Esophagus mucosa (tissue), 1 donor: Measurements from ENCODE around the gene ZBTB47. TPM values are rescaled to one million over a fixed set of nuclear protein-coding genes. Genes with fewer than 3 reads are reported as not detected.
A peak's percentile ranks its signal among the peaks of the same experiment; 100 is the strongest.

Source experiments
- ATAC-seq: fragments of 200-7000 bp; cut with Tn5 transposase; one replicate; pipeline ENCODE4 v1.9.1; 2020
- total RNA-seq: library from RNA; stranded (reverse); gene quantifications from one replicate; pipeline ENCODE4 v1.2.4, GENCODE V29; 2023
- donor health status: DM: yes; HTN: yes; CAD: no.

Gene ZBTB47
- total RNA-seq, 1 donor from 2014 or later = 3.7 TPM

GRCh38 chr3:42666022-42666421 lies 12.5 kb downstream of the ZBTB47 start:
- no peak for ATAC-seq

- ATAC-seq = no peak
Measured at GRCh38 chr3:42666577-42666998, 13.1 kb downstream of the ZBTB47 start.

- ATAC-seq = no peak
Measured at GRCh38 chr3:42667096-42667522, 13.6 kb downstream of the ZBTB47 start.

GRCh38 chr3:42667523-42668412 lies 14.3 kb downstream of the ZBTB47 start:
- ATAC-seq = no peak

DNA sequence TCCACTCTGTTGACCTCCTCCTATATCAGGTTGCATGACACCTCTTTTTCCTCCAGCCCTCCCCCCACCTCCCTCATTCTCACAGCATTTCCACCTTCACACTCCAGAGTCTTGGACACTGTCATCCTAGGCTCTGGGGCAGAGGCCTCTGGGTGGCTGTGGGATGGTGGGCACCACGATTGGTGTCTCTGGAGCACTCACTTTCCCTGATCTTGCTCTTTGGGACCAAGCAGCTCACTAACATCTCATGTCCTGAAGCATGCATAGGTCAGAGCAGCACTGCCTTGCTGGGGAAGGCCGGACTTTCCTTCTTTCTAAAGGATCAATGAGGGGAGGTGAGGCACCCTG lies 14.9 kb downstream of the ZBTB47 start:
- ATAC-seq = no peak

GRCh38 chr3:42668793-42669217 lies 15.3 kb downstream of the ZBTB47 start:
- ATAC-seq = peak; percentile 27

DNA sequence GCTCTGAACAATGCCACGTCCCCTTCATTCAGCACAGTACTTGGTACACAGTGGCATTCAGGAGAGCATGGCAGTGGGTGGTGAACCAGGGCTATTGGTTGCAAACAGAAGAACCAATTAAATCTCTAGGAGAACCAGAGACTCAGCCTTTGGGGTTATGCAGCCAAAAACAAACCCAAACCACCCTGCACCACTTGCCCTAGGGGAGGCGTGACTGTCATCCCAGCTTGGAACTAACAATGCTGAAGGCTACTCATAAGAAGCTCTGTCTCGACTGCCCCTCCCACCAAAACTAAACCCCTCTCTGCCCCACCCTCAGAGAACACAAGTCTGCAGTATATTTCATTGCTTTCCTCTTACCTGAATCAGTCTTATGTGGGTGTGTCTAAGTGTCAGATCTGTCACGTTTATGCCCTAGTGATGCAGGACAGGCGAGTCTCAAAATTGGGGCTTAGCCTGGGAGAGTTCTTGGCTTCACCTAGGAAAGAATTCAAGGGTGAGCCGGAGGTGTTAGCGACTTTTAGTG lies 16.6 kb downstream of the ZBTB47 start:
- peak; percentile 70 for ATAC-seq

DNA sequence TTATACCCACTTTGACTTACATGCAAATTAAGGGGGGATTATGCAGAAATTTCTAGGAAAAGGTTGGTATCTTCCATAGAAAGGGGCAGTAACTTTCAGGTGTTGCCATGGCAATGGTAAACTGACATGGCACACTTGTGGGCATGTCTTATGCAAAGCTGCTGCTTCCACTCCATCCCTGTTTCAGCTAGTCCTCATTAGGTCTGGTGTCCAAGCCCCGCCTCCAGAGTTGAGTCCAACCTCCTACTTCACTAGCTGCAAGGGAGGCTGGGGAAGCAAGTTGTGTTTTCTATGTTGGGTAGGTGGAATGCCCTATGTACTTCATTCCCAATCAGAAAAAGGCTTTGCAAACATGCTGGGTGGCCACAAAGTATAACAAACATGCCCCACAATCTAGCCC lies 17.2 kb downstream of the ZBTB47 start:
- ATAC-seq = no peak

GRCh38 chr3:42672515-42672914 lies 19.0 kb downstream of the ZBTB47 start:
- ATAC-seq = no peak

DNA sequence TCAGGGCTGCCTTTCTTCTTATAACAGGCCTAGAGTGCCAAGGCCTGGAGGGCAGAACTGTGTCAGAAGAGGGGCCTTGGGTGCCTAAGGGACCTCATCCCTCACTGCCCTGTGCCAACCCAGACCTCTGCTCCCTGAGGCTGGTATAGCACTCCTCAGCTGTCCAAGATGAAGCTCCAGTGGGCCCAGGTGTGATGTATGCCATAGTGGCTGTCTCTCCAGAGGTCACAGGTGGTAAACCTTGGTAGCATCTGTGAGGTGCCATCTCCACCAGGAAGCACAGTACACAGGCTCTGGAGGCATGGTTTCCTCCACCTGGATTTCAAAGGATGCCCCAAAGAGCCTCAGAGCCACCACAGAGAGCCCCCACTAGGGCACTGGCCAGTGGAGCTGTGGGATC lies 19.6 kb downstream of the ZBTB47 start:
- no peak for ATAC-seq

GRCh38 chr3:42674146-42674545 lies 20.6 kb downstream of the ZBTB47 start:
- no peak for ATAC-seq

- no peak for ATAC-seq
Measured at GRCh38 chr3:42675909-42676308, 22.4 kb downstream of the ZBTB47 start.

DNA sequence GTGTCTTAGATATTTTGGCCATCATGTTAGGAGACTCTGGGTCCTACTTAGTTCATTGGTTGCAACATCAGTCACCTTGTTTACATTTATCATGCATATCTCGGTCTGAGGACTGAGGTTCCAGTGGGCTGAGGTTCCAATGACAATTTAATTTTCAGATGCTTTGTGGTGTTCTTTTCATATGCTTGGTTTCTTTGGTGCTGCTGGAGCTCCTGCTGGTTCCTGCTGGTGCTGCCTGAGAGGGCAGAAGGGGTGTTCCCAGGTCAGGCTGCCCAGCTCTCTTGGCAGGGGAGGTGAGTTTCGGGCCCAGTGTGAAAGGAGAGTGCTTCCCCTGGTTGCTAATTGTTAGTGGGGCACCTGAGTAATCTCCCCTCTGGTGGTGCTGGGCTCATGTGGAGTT lies 24.9 kb downstream of the ZBTB47 start:
- no peak for ATAC-seq

DNA sequence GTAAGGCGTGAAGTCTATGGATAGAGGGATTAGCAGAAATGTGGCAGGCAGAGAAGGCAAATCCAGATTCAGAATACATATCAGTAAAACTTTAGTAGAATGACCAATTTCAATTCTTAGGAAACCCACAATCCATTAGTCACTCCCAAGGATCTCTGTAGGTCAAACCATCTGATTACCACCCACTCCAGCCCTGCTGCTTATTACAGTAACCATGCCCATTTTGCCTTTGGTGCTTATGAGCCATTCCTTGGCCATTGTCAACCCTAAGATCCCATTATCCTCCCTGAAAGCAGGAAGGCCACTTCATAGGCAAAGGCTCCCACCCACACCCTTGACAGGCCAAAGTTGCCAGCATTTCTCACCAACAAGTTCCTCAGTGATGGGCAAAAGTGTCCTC lies 26.8 kb downstream of the ZBTB47 start:
- no peak for ATAC-seq

DNA sequence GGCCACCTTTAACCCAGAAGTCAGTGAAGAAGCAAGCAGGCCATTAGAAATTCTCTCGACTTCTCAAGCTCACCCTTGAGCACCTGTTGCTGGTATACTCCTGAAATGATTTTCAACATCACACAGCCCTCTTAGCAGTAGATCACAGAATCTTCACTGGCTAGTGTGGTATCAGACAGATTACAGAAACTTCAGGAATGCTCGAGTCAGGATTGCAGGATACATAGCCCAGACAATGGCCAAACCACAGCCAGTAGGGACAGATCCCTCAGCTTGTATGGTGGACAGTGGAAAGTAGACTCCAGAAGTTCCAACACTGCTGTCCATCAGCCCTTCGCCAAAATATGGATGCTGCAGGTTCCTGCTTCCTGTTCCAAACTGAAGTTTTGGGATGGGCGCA lies 27.3 kb downstream of the ZBTB47 start:
- ATAC-seq = no peak

GRCh38 chr3:42681361-42682038 lies 28.0 kb downstream of the ZBTB47 start:
- no peak for ATAC-seq

DNA sequence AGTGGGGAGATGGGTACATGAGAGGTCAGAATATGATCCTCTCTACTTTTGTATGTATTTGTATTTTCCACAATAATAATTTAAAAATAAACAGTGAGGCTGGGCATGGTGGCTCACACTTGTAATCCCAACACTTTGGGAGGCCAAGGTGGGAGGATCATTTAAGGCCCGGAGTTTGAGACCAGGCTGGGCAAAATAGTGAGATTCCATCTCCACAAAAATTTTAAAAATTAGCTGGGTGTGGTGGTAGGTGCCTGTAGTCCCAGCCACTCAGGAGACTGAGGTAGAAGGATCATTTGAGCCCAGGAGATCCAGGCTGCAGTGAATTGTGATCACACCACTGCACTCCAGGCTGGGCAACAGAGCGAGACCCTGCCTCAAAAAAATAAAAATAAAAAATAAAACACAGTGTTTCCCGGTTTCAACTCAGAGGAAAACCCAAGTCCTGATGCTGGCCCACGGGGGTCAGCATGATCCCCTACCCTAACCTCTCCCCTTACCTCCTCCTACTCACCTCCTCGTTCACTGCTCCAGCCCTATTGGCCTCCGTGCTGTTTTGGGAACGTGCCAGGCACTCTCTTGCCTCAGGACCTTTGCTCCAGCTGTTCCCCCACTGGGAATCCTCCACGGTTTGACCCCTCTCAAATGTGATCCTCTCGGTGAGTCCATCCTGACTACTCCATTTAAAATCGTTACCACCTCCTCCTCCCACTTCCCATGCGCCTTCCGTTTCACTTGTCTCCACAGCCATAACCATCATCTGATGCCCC lies 29.0 kb downstream of the ZBTB47 start:
- no peak for ATAC-seq

DNA sequence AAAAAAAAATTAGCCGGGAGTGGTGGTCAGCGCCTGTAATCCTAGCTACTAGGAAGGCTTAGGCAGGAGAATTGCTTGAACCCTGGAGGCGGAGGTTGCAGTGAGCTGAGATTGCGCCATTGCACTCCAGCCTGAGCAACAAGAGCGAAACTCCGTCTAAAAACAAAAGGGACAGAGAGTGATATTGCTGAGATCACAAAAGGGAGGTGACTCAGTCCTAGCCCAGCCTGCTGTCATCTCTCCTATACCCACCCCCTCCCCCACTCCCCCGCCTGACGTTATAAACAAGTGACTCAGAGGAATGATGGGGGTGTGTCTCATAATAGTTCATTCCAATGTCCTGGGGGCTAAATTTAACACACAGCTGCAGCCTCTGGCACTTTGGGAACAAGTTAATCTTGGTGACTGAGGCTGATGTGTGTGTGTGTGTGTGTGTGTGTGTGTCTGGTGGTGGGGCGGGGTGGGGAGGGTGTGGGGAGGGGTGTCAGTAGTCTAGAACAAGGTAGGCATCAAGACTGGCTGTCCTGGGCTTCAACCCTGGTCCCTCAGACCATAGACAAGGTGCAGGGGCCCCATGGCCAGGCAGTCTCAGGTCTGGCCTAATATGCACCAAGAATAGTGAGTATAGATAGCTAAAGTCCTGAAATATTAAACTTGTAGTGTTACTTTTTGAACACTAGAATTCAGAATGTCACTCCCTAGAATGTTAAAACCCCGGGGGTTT lies 30.5 kb downstream of the ZBTB47 start:
- ATAC-seq = peak; percentile 96

DNA sequence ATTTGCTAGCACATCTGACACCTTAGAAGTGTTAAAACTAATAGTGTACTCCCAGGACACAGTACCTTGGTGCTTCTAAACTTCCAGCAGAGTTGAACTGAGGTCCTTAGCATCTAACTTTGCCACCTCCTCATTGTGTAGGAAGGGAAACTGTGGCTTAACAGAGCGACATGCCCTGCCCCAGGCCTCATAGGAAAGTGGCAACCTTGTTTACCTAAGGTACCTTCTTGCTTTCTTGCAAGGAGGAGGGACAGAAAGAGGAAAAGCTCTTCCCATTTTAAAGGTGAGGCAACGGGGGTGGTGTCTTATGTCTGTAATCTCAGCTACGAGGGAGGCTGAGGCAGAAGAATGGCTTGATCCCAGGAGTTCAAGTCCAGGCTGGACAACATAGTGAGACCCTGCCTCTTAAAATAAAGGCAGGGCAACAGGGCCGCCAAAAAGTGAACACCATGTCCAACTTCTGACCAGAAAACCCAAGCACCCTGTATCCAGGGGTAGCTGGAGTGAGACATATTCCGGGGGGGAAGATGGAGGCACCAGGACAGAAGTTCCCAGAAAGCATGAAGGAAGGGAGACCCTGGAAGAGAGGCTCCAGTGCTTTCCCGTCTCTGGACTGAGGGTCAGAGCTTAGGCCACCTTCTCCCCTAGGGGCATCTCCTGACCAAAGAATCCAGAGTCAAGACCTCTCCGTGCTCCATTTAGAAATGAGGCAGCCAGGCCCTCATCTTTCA lies 31.3 kb downstream of the ZBTB47 start:
- no peak for ATAC-seq

DNA sequence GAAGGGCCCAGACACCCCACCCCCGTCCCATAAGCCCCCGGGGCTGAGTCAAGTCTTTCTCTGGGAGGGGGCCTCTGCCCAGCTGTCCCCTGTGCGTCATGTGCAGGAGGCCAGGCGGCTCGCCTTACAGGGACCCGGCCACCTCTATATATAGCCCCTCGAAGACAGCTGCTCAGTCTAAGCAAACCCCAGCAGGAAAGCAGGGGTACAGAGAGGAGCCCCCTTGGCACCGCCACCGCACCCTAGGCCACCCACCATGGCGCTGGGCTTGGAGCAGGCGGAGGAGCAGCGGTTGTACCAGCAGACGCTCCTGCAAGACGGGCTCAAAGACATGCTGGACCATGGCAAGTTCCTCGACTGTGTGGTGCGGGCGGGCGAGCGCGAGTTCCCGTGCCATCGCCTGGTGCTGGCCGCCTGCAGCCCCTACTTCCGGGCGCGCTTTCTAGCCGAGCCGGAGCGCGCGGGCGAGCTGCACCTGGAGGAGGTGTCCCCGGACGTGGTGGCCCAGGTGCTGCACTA lies 31.9 kb downstream of the ZBTB47 start, which contains the start of gene KLHL40:
KLHL40 (plus strand) TSS at position 175 of the 519 bp plus-strand sequence; CDS start at position 257, 82 bp downstream.
- no peak for ATAC-seq
